Ascending aorta (tissue), 2 donors: Measurements from ENCODE around the gene OSBPL8. TPM values are rescaled to one million over a fixed set of nuclear protein-coding genes. Genes with fewer than 3 reads are reported as not detected.
"Not testable (repeated sequence)": the region's sequence is repeated elsewhere in the genome, so short reads cannot be mapped to it uniquely, and the experiment has no call there.

ENCODE experiments used
- DNase-seq, 2 donors: peaks; one replicate each; pipeline ENCODE4 v3.0.0-alpha.2; 2019; ENCODE audit warnings: low spot score in 2 of 2
- H3K27ac ChIP-seq, 2 donors: fragments of 200-600 bp; sonication (generic); one replicate each; pipeline ENCODE4 v1.5.1; 2016 to 2017; ENCODE audit warnings: mild to moderate bottlenecking in 1 of 2
- H3K27me3 ChIP-seq: fragments of 200-600 bp; sonication (generic); one replicate; pipeline ENCODE4 v1.5.1; 2017
- H3K36me3 ChIP-seq, 2 donors: fragments of 200-600 bp; sonication (generic); one replicate each; pipeline ENCODE4 v1.5.1; 2016
- H3K4me1 ChIP-seq, 2 donors: fragments of 200-600 bp; sonication (generic); one replicate each; pipeline ENCODE4 v1.5.1; 2016 to 2017; ENCODE audit warnings: mild to moderate bottlenecking in 1 of 2
- H3K4me3 ChIP-seq, 2 donors: fragments of 200-600 bp; sonication (generic); one replicate each; pipeline ENCODE4 v1.5.1; 2016 to 2017; ENCODE audit warnings: mild to moderate bottlenecking in 1 of 2
- H3K9me3 ChIP-seq, 2 donors: fragments of 200-600 bp; sonication (generic); one replicate each; pipeline ENCODE4 v1.5.1; 2016
- intact Hi-C: fragments of 100-400 bp; cut with DNase I; formaldehyde crosslinking; loops from one replicate; pipeline ENCODE4 v1.15.1; 2023
- total RNA-seq: library from RNA; depleted of rRNA; stranded (reverse); fragments of >200 nt; gene quantifications from one replicate; pipeline ENCODE4 v1.1.0, GENCODE V29; 2016
- TF ChIP-seq, protein P1 (sequence below), 3 experiments: fragments of 200-600 bp in 2 of 3; fragments of 450-650 bp in 1 of 3; sonication (generic) in 2 of 3; IDR thresholded peaks; one replicate each; pipeline ENCODE4 v1.5.1; 2016 to 2019; ENCODE audit warnings: antibody characterized with exemption in 3 of 3, mild to moderate bottlenecking in 1 of 3, moderate library complexity in 1 of 3

OSBPL8 gene
- total RNA-seq, 1 donor from 2014 or later, result 18.6 TPM

GRCh38 chr12:76391461-76391860, 168.1 kb downstream of the OSBPL8 start:
- Histone ChIP-seq H3K36me3 (peaks cover 16 to 29% of the 10 kb centered on the region in 2 donors), H3K4me1 (no peaks in the 10 kb centered on the region)
- DNase-seq, result no peak

DNA sequence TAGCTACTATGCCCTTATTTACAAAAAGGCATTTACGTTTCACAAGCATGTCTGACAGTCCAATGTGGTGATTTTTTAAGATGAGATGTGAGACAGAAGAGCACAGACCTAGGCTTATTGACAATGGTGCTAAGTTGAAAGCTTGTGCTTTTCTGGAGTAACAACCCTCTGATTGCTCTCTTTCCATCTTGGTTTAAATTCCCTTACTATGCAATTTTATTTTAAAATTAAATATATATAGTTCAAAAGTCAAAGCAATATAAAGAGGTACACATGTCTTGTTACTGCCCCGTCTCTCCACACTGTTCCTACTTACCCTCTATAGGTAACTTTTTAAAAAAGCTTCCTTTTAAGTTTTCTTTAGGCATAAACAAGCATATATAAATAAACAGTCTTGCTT, 172.0 kb downstream of the OSBPL8 start:
- Histone ChIP-seq H3K4me1 (no peaks in the 10 kb centered on the region), H3K9me3 (no peaks in the 10 kb centered on the region), H3K36me3 (peaks cover 11 to 53% of the 10 kb centered on the region in 2 donors), H3K4me3 (no peak overlapping the region), H3K27me3 (no peaks in the 10 kb centered on the region), H3K27ac (no peak overlapping the region)
- no peak for DNase-seq
- TF ChIP-seq, protein P1, sequence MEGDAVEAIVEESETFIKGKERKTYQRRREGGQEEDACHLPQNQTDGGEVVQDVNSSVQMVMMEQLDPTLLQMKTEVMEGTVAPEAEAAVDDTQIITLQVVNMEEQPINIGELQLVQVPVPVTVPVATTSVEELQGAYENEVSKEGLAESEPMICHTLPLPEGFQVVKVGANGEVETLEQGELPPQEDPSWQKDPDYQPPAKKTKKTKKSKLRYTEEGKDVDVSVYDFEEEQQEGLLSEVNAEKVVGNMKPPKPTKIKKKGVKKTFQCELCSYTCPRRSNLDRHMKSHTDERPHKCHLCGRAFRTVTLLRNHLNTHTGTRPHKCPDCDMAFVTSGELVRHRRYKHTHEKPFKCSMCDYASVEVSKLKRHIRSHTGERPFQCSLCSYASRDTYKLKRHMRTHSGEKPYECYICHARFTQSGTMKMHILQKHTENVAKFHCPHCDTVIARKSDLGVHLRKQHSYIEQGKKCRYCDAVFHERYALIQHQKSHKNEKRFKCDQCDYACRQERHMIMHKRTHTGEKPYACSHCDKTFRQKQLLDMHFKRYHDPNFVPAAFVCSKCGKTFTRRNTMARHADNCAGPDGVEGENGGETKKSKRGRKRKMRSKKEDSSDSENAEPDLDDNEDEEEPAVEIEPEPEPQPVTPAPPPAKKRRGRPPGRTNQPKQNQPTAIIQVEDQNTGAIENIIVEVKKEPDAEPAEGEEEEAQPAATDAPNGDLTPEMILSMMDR (IDR thresholded peaks at IDR 0.05), result no peak
- intact Hi-C loops, result no loop called here

More at GRCh38 chr12:76391461-76391860, 168.1 kb downstream of the OSBPL8 start:
- Histone ChIP-seq H3K27me3 (no peaks in the 10 kb centered on the region), H3K27ac (no peak overlapping the region), H3K4me3 (no peak overlapping the region), H3K9me3 (no peaks in the 10 kb centered on the region)
- intact Hi-C loops, result no loop called here
- TF ChIP-seq, protein P1 (IDR thresholded peaks at IDR 0.05), result no peak

GRCh38 chr12:76384560-76384959, 175.0 kb downstream of the OSBPL8 start:
- intact Hi-C loops, result no loop called here
- peaks cover 7 to 35% of the 10 kb centered on the region in 2 donors for H3K36me3 ChIP-seq

GRCh38 chr12:76383988-76384387, 175.6 kb downstream of the OSBPL8 start:
- Histone ChIP-seq H3K27ac (no peak overlapping the region), H3K4me3 (no peak overlapping the region), H3K27me3 (no peaks in the 10 kb centered on the region), H3K36me3 (peaks cover 2 to 31% of the 10 kb centered on the region in 2 donors), H3K9me3 (no peaks in the 10 kb centered on the region), H3K4me1 (no peaks in the 10 kb centered on the region)
- intact Hi-C loops, result no loop called here
- TF ChIP-seq, protein P1 (IDR thresholded peaks at IDR 0.05), result no peak
- no peak for DNase-seq

More at GRCh38 chr12:76384560-76384959, 175.0 kb downstream of the OSBPL8 start:
- TF ChIP-seq, protein P1 (IDR thresholded peaks at IDR 0.05), result no peak
- H3K27ac ChIP-seq, result no peak overlapping the region
- DNase-seq, result no peak
- H3K9me3 ChIP-seq, result no peaks in the 10 kb centered on the region
- H3K4me3 ChIP-seq, result no peak overlapping the region
- no peaks in the 10 kb centered on the region for H3K4me1 ChIP-seq
- no peaks in the 10 kb centered on the region for H3K27me3 ChIP-seq

GRCh38 chr12:76379261-76379660, 180.3 kb downstream of the OSBPL8 start:
- intact Hi-C loops, result no loop called here
- H3K36me3 ChIP-seq, result peaks cover 19 to 47% of the 10 kb centered on the region in 2 donors
- H3K4me3 ChIP-seq, result no peak overlapping the region
- H3K27me3 ChIP-seq, result no peaks in the 10 kb centered on the region
- DNase-seq, result no peak
- TF ChIP-seq, protein P1 (IDR thresholded peaks at IDR 0.05), result no peak
- H3K9me3 ChIP-seq, result no peaks in the 10 kb centered on the region
- H3K4me1 ChIP-seq, result no peaks in the 10 kb centered on the region
- H3K27ac ChIP-seq, result no peak overlapping the region

- DNase-seq, H3K27me3 ChIP-seq, intact Hi-C loops, H3K9me3 ChIP-seq, H3K4me1 ChIP-seq, H3K4me3 ChIP-seq, H3K27ac ChIP-seq: not testable (repeated sequence)
- H3K36me3 ChIP-seq, result peaks cover 24 to 47% of the 10 kb centered on the region in 2 donors
Observed at GRCh38 chr12:76376876-76377275, 182.7 kb downstream of the OSBPL8 start.
